Central memory CD8-positive, alpha-beta T cell (primary cell): ENCODE results near the gene ERLEC1.
A peak's percentile ranks its signal among the peaks of the same experiment; 100 is the strongest.

Experiments used
- ATAC-seq: fragments of 150-1000 bp; cut with Tn5 transposase; replicated peaks from 2 replicates; pipeline ENCODE4 v1.10.0; 2022; ENCODE audit warnings: mild to moderate bottlenecking, moderate FRiP score, moderate number of reproducible peaks; ENCODE audit not compliant: poor library complexity, severe bottlenecking; ENCODE audit errors: extremely low read depth
- DNase-seq, 2 donors: peaks; one replicate each; pipeline ENCODE4 v3.0.0; 2021; ENCODE audit warnings: low spot score in 2 of 2
- H3K27ac Mint-ChIP-seq: one replicate; pipeline ENCODE4 v1.8.0; 2022; ENCODE audit warnings: low read depth, mild to moderate bottlenecking, moderate library complexity, mixed read lengths
- H3K27me3 Mint-ChIP-seq: one replicate; pipeline ENCODE4 v1.8.0; 2022; ENCODE audit warnings: mixed read lengths
- H3K36me3 Mint-ChIP-seq: one replicate; pipeline ENCODE4 v1.8.0; 2022; ENCODE audit warnings: mild to moderate bottlenecking, moderate library complexity, mixed read lengths; ENCODE audit not compliant: insufficient read depth
- H3K4me1 Mint-ChIP-seq: one replicate; pipeline ENCODE4 v1.8.0; 2022; ENCODE audit warnings: mixed read lengths
- H3K4me3 Mint-ChIP-seq: one replicate; pipeline ENCODE4 v1.8.0; 2022; ENCODE audit warnings: mild to moderate bottlenecking, moderate library complexity, mixed read lengths
- H3K9me3 Mint-ChIP-seq: one replicate; pipeline ENCODE4 v1.8.0; 2022; ENCODE audit warnings: mixed read lengths

The ERLEC1 gene

GRCh38 chr2:53765767-53766166, 21.1 kb upstream of the ERLEC1 start:
- Mint-ChIP-seq H3K9me3 (no peaks in the 10 kb centered on the region), H3K4me1 (peaks cover 11% of the 10 kb centered on the region), H3K36me3 (peaks cover 22% of the 10 kb centered on the region), H3K27me3 (no peaks in the 10 kb centered on the region), H3K4me3 (no peak overlapping the region), H3K27ac (no peak overlapping the region)
- DNase-seq: no peak
- ATAC-seq: no peak

DNA sequence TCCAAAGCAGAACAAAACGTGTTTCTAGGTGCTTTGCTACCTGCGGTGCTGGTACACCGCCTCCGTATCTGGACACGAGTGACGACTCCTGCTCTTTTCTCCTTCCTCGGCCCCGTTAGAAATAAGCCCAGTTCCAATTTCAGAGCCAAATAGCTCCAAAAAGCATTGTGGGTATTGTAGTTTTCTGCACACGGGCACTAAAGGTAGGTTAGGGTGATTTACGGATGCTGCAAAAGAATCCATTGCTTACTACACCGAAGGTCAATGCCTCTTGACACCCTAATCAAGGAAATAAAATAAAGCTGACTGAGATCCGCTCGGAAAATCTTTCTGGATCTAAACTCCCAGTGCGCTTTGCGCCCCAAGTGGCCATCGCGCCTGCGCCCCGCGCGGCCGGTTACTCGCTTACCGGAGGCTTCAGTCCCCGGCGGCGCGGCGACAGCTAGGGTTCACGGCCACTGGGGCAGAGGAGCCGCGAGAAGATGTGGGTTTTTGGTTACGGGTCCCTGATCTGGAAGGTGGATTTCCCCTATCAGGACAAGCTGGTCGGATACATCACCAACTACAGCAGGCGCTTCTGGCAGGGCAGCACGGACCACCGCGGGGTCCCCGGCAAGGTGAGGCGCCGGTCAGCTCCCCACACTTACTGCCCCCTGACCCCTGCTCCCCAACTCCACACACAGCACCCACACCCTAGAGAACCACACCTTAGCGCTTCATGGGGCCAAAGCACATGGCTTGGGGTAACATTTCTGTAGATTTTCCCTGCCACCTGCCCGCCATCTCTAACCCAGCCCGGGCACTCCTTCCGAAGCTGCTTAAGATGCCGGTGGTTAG, 19.2 kb upstream of the ERLEC1 start, which contains the start of gene CHAC2:
TSS of gene CHAC2 (plus strand) at position 400 of the 837 bp plus-strand sequence. CDS start at position 483, 83 bp downstream.
- peak within 1 kb of the TSS; percentile 94 for H3K4me3 Mint-ChIP-seq
- peak; percentile 67 to 71 for DNase-seq
- H3K27me3 Mint-ChIP-seq: no peaks in the 10 kb centered on the region
- peaks cover 19% of the 10 kb centered on the region for H3K36me3 Mint-ChIP-seq
- ATAC-seq: peak; percentile 91
- H3K27ac Mint-ChIP-seq: peak within 1 kb of the TSS; percentile 92
- peaks cover 11% of the 10 kb centered on the region for H3K4me1 Mint-ChIP-seq
- H3K9me3 Mint-ChIP-seq: no peaks in the 10 kb centered on the region

DNA sequence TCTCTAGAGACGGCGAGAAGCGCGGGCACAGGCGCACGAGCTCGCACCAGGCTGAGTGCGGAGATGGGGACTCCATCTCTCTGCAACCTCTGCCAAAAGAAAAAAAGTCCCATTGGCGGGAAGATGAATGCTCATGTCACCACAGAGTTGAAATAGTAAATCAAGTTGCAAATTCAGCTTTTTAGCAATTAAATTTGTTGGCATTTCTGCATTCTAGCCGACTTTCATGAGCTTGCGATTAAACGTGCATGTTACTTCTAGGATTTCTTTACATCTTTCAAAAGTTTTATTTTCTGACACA, 18.7 kb upstream of the ERLEC1 start:
- Mint-ChIP-seq H3K4me1 (peaks cover 11% of the 10 kb centered on the region), H3K27me3 (no peaks in the 10 kb centered on the region), H3K4me3 (peak overlapping the region; percentile 94), H3K9me3 (no peaks in the 10 kb centered on the region), H3K36me3 (peaks cover 18% of the 10 kb centered on the region), H3K27ac (peak overlapping the region; percentile 92)
- DNase-seq: no peak
- peak; percentile 75 for ATAC-seq

GRCh38 chr2:53769318-53769945, 17.4 kb upstream of the ERLEC1 start:
- peaks cover 14% of the 10 kb centered on the region for H3K36me3 Mint-ChIP-seq
- H3K27me3 Mint-ChIP-seq: no peaks in the 10 kb centered on the region
- H3K9me3 Mint-ChIP-seq: no peaks in the 10 kb centered on the region
- H3K27ac Mint-ChIP-seq: no peak overlapping the region
- ATAC-seq (no peak), DNase-seq (no peak)
- H3K4me3 Mint-ChIP-seq: no peak overlapping the region
- H3K4me1 Mint-ChIP-seq: peaks cover 11% of the 10 kb centered on the region

- Mint-ChIP-seq H3K4me1 (peaks cover 11% of the 10 kb centered on the region), H3K9me3 (no peaks in the 10 kb centered on the region), H3K36me3 (peaks cover 12% of the 10 kb centered on the region), H3K27ac (no peak overlapping the region), H3K4me3 (no peak overlapping the region), H3K27me3 (no peaks in the 10 kb centered on the region)
- DNase-seq (no peak), ATAC-seq (no peak)
Observed at GRCh38 chr2:53770264-53770663, 16.6 kb upstream of the ERLEC1 start.

- Mint-ChIP-seq H3K27me3 (no peaks in the 10 kb centered on the region), H3K27ac (peak overlapping the region; percentile 41), H3K9me3 (no peaks in the 10 kb centered on the region), H3K4me3 (no peak overlapping the region), H3K36me3 (peaks cover 14% of the 10 kb centered on the region), H3K4me1 (peaks cover 22% of the 10 kb centered on the region)
- ATAC-seq (no peak), DNase-seq (no peak)
Observed at GRCh38 chr2:53777134-53777533, 9.7 kb upstream of the ERLEC1 start.

- Mint-ChIP-seq H3K9me3 (no peaks in the 10 kb centered on the region), H3K27ac (no peak overlapping the region), H3K4me1 (peaks cover 22% of the 10 kb centered on the region), H3K4me3 (no peak overlapping the region), H3K36me3 (peaks cover 20% of the 10 kb centered on the region), H3K27me3 (no peaks in the 10 kb centered on the region)
- DNase-seq (no peak), ATAC-seq (no peak)
Observed at GRCh38 chr2:53778536-53779162, 8.2 kb upstream of the ERLEC1 start.

- H3K4me3 Mint-ChIP-seq: no peak overlapping the region
- no peak for ATAC-seq
- H3K27me3 Mint-ChIP-seq: no peaks in the 10 kb centered on the region
- H3K9me3 Mint-ChIP-seq: no peaks in the 10 kb centered on the region
- no peak overlapping the region for H3K27ac Mint-ChIP-seq
- DNase-seq: no peak
- H3K36me3 Mint-ChIP-seq: peaks cover 18% of the 10 kb centered on the region
- H3K4me1 Mint-ChIP-seq: peaks cover 33% of the 10 kb centered on the region
Observed at GRCh38 chr2:53780056-53780455, 6.8 kb upstream of the ERLEC1 start.

DNA sequence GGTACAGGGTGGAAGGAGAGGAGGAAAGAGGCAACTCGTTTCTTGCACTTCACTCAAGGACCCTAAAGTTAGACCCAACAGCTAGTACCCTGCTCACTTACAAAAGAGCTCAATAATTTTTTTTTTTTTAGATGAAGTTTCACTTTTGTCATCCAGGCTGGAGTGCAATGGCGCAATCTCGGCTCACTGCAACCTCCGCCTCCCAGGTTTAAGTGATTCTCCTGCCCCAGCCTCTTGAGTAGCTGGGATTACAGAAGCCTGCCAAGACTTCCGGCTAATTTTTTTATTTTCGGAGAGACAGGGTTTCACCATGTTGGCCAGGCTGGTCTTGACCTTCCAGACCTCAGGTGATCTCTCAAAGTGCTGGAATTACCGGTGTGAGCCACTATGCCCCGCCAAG, 4.2 kb upstream of the ERLEC1 start:
- Mint-ChIP-seq H3K4me1 (peaks cover 41% of the 10 kb centered on the region), H3K27ac (no peak overlapping the region), H3K4me3 (no peak overlapping the region), H3K36me3 (peaks cover 35% of the 10 kb centered on the region), H3K27me3 (no peaks in the 10 kb centered on the region), H3K9me3 (no peaks in the 10 kb centered on the region)
- ATAC-seq: no peak
- no peak for DNase-seq

GRCh38 chr2:53784436-53784835, 2.4 kb upstream of the ERLEC1 start:
- peak overlapping the region; percentile 6 for H3K4me3 Mint-ChIP-seq
- H3K36me3 Mint-ChIP-seq: peaks cover 30% of the 10 kb centered on the region
- no peaks in the 10 kb centered on the region for H3K9me3 Mint-ChIP-seq
- peaks cover 40% of the 10 kb centered on the region for H3K4me1 Mint-ChIP-seq
- no peaks in the 10 kb centered on the region for H3K27me3 Mint-ChIP-seq
- DNase-seq: no peak
- H3K27ac Mint-ChIP-seq: peak overlapping the region; percentile 96
- no peak for ATAC-seq

DNA sequence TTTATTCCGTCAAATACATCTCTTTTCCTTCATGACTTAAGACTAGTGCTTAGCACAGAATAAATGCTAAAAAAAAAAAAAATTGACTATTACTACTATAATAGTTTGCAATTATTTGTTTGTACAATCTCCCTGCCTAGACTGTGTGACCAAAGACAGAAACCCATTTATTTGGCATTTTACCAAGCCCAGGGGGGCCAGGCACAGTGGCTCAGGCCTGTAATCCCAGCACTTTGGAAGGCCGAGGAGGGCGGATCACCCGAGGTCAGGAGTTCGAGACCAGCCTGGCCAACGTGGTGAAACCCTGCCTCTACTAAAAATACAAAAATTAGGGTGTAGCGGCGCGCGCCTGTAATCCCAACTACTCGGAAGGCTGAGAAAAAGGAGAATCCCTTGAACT, 1.5 kb upstream of the ERLEC1 start:
- H3K4me3 Mint-ChIP-seq: peak overlapping the region; percentile 99
- peaks cover 30% of the 10 kb centered on the region for H3K36me3 Mint-ChIP-seq
- peak overlapping the region; percentile 96 for H3K27ac Mint-ChIP-seq
- H3K27me3 Mint-ChIP-seq: no peaks in the 10 kb centered on the region
- ATAC-seq (no peak), DNase-seq (no peak)
- peaks cover 32% of the 10 kb centered on the region for H3K4me1 Mint-ChIP-seq
- H3K9me3 Mint-ChIP-seq: no peaks in the 10 kb centered on the region

DNA sequence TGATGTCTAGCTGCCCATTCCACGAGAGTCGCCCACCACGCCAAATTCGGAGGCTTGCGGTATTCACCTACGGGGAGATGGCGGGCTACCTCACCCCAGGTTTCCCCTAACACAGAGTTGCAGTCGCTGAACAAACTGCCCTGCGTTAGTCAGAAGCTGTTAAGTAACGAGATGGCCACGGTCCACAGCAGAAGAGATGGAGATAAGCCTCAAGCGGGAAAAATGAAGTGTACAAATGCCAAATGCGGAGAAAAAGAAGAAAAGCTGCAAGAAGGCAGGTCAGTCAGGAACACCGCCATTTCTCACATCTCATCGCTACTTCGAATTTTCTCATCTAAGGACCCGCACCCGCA, 516 bp upstream of the ERLEC1 start:
- H3K4me3 Mint-ChIP-seq: peak overlapping the region; percentile 99

More for the DNA sequence above, 516 bp upstream of the ERLEC1 start:
- DNase-seq (peak in 1 of 2 donors; percentile 14), ATAC-seq (peak; percentile 37)
- peaks cover 27% of the 10 kb centered on the region for H3K36me3 Mint-ChIP-seq
- H3K9me3 Mint-ChIP-seq: no peaks in the 10 kb centered on the region
- peaks cover 34% of the 10 kb centered on the region for H3K4me1 Mint-ChIP-seq
- no peaks in the 10 kb centered on the region for H3K27me3 Mint-ChIP-seq
- peak overlapping the region; percentile 96 for H3K27ac Mint-ChIP-seq
